GM21367 (cell line): ENCODE data around the gene GTPBP10.
"Not testable (repeated sequence)": the region's sequence is repeated elsewhere in the genome, so short reads cannot be mapped to it uniquely, and the experiment has no call there.

ENCODE experiments used
- ATAC-seq: cut with Tn5 transposase; IDR thresholded peaks from one replicate; pipeline ENCODE4 v1.9.1; 2021; ENCODE audit not compliant: unreplicated experiment

Gene GTPBP10

DNA sequence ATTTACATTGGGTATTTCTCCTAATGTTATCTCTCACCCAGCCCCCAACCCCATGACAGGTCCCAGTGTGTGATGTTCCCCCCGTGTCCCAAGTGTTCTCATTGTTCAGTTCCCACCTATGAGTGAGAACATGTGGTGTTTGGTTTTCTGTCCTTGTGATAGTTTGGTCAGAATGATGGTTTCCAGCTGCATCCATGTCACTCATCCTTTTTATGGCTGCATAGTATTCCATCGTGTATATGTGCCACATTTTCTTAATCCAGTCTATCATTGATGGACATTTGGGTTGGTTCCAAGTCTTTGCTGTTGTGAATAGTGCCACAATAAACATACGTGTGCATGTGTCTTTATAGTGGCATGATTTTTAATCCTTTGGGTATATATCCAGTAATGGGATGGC lies 3.5 kb downstream of the GTPBP10 start:
- ATAC-seq = not testable (repeated sequence)

DNA sequence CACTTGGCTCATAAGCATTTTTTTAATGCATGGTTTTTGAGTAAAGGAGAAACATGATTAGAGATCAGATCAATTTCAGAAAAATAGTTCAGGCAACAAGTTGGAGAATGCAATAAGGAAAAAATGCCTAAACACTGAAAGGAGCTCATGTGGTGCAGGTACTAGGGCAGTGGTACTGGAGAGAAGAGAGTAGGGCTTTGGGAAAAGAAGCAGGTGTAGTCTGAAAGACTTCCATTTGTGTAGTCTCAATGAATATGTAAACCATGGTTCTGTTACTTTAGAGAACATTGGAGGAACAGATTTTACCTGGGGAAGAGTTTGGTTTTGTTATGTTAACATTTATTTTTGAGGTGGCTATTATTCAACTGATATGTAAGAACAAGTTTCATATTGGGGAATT lies 5.5 kb downstream of the GTPBP10 start:
- ATAC-seq = no peak

- no peak for ATAC-seq
These were observed 36.9 kb downstream of the GTPBP10 start for GRCh38 chr7:90383422-90383821.

- no peak for ATAC-seq
These were observed 37.3 kb downstream of the GTPBP10 start for GRCh38 chr7:90383861-90384260.

DNA sequence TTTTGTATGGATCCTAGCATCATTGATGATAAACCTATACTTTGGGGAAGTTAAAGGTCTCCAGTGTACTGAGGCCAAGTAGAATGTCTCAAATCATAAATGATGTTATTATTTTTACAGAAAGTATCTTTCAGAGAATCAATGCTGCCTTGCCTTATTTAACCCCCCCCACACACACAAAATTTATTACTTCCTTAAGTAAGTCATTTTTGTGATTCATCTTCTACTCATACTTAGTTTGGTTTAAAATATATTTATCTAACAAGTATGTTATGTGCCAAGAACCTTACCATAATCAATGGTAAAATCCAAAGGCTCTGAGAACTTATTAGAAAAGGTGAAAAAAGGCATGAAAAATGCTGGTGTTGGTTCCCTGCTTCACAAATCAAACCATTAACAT lies 37.9 kb downstream of the GTPBP10 start:
- ATAC-seq = no peak

DNA sequence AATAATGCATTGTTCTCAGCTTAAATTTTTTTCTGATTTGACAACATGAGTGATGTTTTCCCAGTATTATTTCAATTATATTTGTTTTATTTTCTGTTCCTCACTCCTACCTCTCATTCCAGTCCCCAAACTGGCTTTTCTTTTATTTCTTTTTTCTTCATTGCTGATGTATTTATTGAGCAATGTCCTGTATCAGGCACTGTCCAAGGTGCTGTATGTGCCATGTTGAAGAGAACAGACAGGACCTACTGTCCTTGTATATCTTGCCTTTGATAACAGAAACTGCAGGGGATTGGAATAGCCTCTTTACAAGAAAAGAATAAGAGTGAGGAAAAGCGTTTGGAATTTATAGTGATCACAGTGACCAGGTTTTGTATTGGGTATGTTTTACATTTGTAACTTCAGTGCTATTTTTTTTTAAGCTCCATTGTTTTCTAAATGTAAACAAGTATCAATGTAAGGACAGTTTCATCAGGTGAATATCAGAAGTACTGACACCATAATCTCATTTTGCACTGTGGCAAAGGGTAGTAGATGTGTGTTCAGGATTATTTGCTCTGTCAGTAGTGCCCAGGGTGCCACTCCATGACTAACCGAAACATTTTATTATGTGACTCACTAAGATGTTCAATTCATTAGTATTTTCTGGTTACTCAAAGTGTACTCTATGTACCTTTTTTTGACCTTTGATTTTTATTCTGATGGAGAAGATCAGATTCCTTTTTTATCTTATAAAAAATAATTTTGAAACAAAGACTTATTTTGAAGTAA lies 41.1 kb downstream of the GTPBP10 start:
- no peak for ATAC-seq

DNA sequence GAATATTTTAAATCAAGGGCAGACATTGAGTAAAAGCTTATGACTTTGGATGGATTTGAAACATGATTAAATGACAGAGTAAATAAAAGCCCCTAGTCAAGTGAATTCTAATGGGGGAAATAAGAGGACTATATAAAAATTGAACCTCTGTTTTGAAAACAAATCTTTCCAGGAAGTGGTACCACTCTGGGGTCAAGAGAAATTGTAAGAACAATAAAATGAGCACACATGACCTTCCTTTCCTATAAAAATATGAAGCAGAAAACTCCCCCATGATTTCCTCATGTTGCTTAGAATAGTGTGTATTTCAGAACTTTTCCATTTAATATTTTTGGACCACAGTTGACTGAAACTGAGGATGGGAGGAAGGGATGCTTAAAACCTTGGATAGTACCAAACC lies 44.4 kb downstream of the GTPBP10 start:
- ATAC-seq = no peak

DNA sequence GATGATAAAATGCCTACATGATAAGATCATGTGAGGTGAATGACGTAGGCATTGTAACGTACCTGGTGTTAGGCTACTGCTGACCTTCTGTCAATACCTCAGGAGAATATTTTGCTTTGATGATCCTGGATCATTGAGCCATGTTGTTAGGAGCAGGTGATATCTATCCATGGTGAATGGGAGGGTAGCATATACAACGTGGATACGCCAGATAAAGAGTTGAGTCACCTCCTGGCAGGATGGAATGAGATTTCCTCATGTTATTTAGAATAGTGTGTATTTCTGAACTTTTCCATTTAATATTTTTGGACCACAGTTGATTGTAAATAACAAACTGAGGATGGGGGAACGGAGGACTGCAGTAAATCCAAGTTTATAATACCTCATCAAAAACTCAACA lies 45.0 kb downstream of the GTPBP10 start:
- no peak for ATAC-seq

DNA sequence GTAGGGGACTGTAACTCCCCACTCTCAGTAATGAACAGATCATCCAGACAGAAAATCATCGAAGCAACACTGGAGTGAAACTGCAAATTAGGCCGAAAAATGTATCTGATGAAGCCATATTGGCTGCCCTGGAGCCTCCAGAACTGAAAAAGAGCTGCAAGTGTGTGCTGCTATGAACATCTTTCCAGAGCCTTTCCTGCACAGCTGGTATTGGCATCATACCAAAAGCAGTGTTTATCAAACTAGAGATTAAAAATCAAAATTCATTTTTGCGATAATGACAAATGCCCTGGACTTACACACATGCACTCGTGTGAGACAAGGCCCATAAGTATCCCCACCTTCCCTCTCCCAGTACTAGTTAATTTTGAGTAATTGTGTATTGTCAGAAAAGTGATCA lies 49.9 kb downstream of the GTPBP10 start:
- no peak for ATAC-seq

- no peak for ATAC-seq
These were observed 55.5 kb downstream of the GTPBP10 start for GRCh38 chr7:90401989-90402388.

DNA sequence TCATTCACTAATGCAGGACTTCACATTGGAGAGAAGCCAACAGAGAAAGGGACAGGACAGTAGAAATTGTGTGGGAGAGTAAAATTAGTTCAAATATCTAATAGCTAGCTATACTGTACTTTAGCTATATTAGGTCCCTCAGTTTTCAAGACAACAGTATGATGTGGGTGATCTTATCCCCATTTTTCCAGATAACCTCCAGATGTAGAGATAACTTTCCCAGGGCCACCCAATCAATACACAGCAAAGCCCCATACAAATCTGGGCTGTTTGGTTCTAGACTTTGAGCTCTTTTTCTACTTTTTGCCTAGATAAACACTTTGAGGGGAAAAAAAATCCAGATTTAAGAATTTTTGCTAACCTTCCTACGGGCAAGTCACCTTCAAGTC lies 56.3 kb downstream of the GTPBP10 start:
- no peak for ATAC-seq

- peak; percentile 96 for ATAC-seq
These were observed 56.9 kb downstream of the GTPBP10 start, which contains the start of gene CLDN12 for GRCh38 chr7:90403174-90404113. Gene CLDN12, plus strand, starts transcription at chr7:90403461. Its CDS starts 9,216 bp downstream, at chr7:90412677.

GRCh38 chr7:90404777-90405176 lies 58.3 kb downstream of the GTPBP10 start:
- ATAC-seq = no peak

DNA sequence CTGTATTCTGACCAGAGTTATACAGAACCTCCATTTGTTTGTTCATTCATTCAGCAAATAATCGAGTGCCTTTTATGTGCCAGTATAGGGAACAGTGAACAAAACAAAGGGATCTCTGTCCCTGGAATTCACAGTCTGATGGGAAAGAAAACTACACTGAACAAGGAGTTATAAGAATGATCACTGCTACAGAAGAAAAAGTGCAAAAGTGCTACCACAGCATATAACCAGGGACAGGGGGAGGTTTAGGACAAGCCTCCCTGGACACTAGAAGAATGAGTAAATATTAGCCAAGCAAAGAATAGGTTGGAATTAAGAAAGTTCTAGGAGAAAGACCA lies 60.9 kb downstream of the GTPBP10 start:
- ATAC-seq = no peak

DNA sequence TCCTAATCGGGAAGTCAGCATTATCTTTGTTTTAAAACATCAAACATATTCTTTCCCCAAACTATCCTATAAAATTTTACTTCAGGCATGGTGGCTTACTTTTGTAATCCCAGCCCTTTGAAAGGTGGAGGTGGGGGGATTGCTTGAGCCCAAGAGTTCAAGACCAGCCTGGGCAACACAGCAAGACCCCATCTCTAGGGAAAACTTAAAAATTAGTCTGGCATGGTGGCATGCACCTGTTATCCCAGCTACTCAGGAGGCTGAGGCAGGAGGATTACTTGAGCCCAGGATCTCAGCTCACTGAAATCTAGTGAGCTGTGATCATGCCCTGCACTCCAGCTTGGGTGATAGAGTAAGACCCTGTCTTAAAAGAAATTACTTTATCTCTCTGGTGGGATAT lies 61.6 kb downstream of the GTPBP10 start:
- no peak for ATAC-seq

DNA sequence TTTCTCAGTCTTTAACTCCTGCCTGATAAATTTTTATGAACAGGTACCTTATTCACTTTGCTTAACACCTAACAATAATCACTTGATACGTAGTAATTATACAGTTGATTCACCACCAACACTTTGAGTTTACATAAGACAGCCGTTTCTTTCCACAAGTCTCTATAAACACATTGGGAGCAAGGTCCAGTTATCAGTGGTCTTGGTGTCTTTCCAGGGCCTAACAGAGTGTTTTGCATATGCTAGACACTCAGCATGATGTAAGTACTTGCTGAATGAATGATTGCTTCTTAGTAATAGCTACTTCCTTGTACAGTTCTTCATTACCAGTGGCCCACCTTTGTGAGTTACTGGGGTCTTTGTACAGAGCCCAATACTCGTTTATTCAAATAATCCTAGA lies 63.2 kb downstream of the GTPBP10 start:
- no peak for ATAC-seq

DNA sequence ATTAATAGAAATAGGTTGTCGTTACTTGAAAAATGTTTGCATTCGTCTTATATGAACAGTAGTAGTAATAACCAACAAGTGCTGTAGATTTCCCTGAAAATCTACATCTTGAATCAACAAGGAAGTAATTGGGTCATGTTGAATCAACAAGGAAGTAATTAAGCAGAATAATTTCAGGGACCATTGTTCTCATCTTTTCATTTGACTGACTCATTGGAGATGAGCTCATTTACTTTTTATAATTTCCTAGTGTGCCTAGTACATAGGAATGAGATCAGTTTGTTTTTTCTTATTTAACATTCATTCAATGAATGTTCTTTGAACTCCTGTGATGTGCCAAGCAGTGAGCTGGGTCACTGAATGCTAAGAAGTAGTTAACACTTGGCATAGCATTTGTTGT lies 65.0 kb downstream of the GTPBP10 start:
- no peak for ATAC-seq

- peak; percentile 63 for ATAC-seq
These were observed 66.1 kb downstream of the GTPBP10 start for GRCh38 chr7:90412458-90413184.

DNA sequence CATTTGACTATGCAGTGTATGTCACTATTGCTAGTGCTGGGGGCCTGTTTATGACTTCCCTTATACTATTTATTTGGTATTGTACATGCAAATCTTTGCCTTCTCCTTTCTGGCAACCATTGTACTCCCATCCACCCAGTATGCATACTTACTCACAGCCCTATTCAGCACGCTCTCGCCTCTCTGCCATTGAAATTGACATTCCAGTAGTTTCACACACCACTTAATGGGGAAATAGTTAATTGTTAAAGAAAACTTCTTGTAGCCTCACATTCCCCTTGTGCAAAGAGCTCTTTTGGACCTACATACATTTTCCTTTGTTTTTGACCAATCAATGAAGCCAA lies 66.6 kb downstream of the GTPBP10 start:
- no peak for ATAC-seq

GRCh38 chr7:90421651-90422050 lies 75.1 kb downstream of the GTPBP10 start:
- ATAC-seq = no peak

GRCh38 chr7:90424720-90425119 lies 78.2 kb downstream of the GTPBP10 start:
- ATAC-seq = peak; percentile 97

- ATAC-seq = no peak
These were observed 78.9 kb downstream of the GTPBP10 start for GRCh38 chr7:90425376-90425775.
